WTC11 (cell line): ENCODE results near the gene OVAAL. TPM values are rescaled to one million over a fixed set of nuclear protein-coding genes. Genes with fewer than 3 reads are reported as not detected.

Source experiments
- ATAC-seq: fragments of 200-7000 bp; cut with Tn5 transposase; 2 replicates; pipeline ENCODE4 v1.10.0; 2021; ENCODE audit warnings: mild to moderate bottlenecking, moderate library complexity
- CTCF ChIA-PET: fragments of 300-600 bp; sonication (Branson Sonifier 250); formaldehyde crosslinking; loops from one replicate; lab custom pipeline; 2021; ENCODE audit warnings: antibody characterized with exemption; lab: Charles Lee
- POLR2A ChIA-PET: fragments of 350-600 bp; sonication (Branson Sonifier 250); formaldehyde crosslinking; loops from one replicate; lab custom pipeline; 2021; ENCODE audit warnings: antibody characterized with exemption; lab: Charles Lee
- DNase-seq: peaks from one replicate; pipeline ENCODE4 v3.0.0; 2021; ENCODE audit warnings: low spot score
- H3K27ac Mint-ChIP-seq: 2 replicates; pipeline ENCODE4 v1.8.0; 2021; ENCODE audit warnings: mixed read lengths
- H3K27me3 Mint-ChIP-seq: 2 replicates; pipeline ENCODE4 v1.8.0; 2021; ENCODE audit warnings: low read depth, mild to moderate bottlenecking, moderate library complexity, mixed read lengths
- H3K36me3 Mint-ChIP-seq: 2 replicates; pipeline ENCODE4 v1.8.0; 2021; ENCODE audit warnings: mixed read lengths
- H3K4me1 Mint-ChIP-seq: 2 replicates; pipeline ENCODE4 v1.8.0; 2022; ENCODE audit warnings: mixed read lengths
- H3K4me3 Mint-ChIP-seq: 2 replicates; pipeline ENCODE4 v1.8.0; 2021; ENCODE audit warnings: mild to moderate bottlenecking, moderate library complexity, mixed read lengths
- H3K9me3 Mint-ChIP-seq: 2 replicates; pipeline ENCODE4 v1.8.0; 2021; ENCODE audit warnings: mixed read lengths
- E2F1 ChIP-seq: sonication (generic); formaldehyde crosslinking; IDR thresholded peaks from 2 replicates; pipeline ENCODE4 v1.8.0; 2022; ENCODE audit warnings: mild to moderate bottlenecking, missing genetic modification reagents
- ETV6 ChIP-seq: sonication (generic); formaldehyde crosslinking; IDR thresholded peaks from 2 replicates; pipeline ENCODE4 v1.8.1; 2022; ENCODE audit warnings: mild to moderate bottlenecking, missing genetic modification reagents
- IRF2 ChIP-seq: sonication (generic); formaldehyde crosslinking; IDR thresholded peaks from 2 replicates; pipeline ENCODE4 v1.8.0; 2022; ENCODE audit warnings: low read depth, missing genetic modification reagents, borderline replicate concordance
- OVOL2 ChIP-seq: fragments of 250-450 bp; sonication (Bioruptor Pico); IDR thresholded peaks from 2 replicates; pipeline ENCODE4 v1.9.0; 2021; ENCODE audit warnings: mild to moderate bottlenecking, borderline replicate concordance
- TCF7 ChIP-seq: sonication (generic); formaldehyde crosslinking; IDR thresholded peaks from 2 replicates; pipeline ENCODE4 v1.8.0; 2022; ENCODE audit warnings: mild to moderate bottlenecking, low read depth, missing genetic modification reagents, moderate library complexity
- ZMAT4 ChIP-seq: fragments of 250-450 bp; sonication (Bioruptor Pico); IDR thresholded peaks from 2 replicates; pipeline ENCODE4 v1.9.0; 2021; ENCODE audit warnings: mild to moderate bottlenecking
- ZNF263 ChIP-seq: sonication (generic); formaldehyde crosslinking; IDR thresholded peaks from 2 replicates; pipeline ENCODE4 v1.8.1; 2022; ENCODE audit warnings: low read depth, mild to moderate bottlenecking, moderate library complexity, missing genetic modification reagents
- ZNF396 ChIP-seq: fragments of 250-450 bp; sonication (Bioruptor Pico); IDR thresholded peaks from 2 replicates; pipeline ENCODE4 v1.8.0; 2021; ENCODE audit warnings: mild to moderate bottlenecking, moderate library complexity, borderline replicate concordance
- ZNF416 ChIP-seq: fragments of 250-450 bp; sonication (Bioruptor Pico); IDR thresholded peaks from 2 replicates; pipeline ENCODE4 v1.9.0; 2021; ENCODE audit warnings: mild to moderate bottlenecking, inconsistent platforms
- ZNF423 ChIP-seq: fragments of 250-450 bp; sonication (Bioruptor Pico); IDR thresholded peaks from 2 replicates; pipeline ENCODE4 v2.1.2; 2022; ENCODE audit warnings: mild to moderate bottlenecking, moderate library complexity
- ZNF425 ChIP-seq: fragments of 250-450 bp; sonication (Bioruptor Pico); conservative IDR thresholded peaks from 2 replicates; pipeline ENCODE4 v1.9.0; 2021; ENCODE audit warnings: mild to moderate bottlenecking
- total RNA-seq: library from RNA; stranded (reverse); gene quantifications from 3 replicates; pipeline ENCODE4 v1.2.3, GENCODE V29; 2021
- TF ChIP-seq, protein P1 (sequence below): sonication (generic); formaldehyde crosslinking; IDR thresholded peaks from 2 replicates; pipeline ENCODE4 v1.8.0; 2023; ENCODE audit warnings: mild to moderate bottlenecking, missing genetic modification reagents
- TF ChIP-seq, protein P2 (sequence below): sonication (generic); formaldehyde crosslinking; IDR thresholded peaks from 2 replicates; pipeline ENCODE4 v1.8.1; 2022; ENCODE audit warnings: low read depth, mild to moderate bottlenecking, moderate library complexity, missing genetic modification reagents, borderline replicate concordance

Gene OVAAL
- total RNA-seq, 1 experiment from 2014 or later: not detected

DNA sequence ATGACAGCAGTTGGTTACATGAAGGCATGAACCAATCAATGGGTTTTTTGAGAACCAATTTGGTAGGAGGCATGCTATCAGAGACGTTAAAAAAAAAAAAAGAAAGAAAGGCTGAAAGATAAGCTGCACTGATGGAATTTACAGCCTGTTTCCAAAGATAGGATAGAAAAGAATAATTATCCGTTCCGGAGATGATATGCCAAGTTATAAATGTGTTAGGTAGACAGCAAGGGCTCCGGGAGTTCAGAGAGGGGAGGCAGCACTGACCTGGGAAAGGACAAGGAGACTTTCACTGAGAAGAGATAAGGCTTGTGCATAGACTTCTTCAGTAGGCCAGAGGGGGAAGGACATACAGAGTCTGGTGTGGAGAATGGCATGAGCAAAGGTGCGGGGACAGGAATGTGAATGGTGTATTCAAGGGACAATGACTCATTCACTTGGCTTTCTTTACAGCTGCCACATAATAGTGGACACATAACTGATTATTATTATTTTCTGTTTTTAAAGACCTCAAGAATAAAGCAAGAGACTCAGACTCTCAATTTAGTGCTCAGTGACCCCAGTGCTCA, 31.6 kb upstream of the OVAAL start:
- TF ChIP-seq ZMAT4 (CRISPR knock-in tag) (no peak), ZNF396 (no peak), E2F1 (CRISPR knock-in tag) (no peak)
- no peak for DNase-seq
- Mint-ChIP-seq H3K4me3 (no peak overlapping the region), H3K27ac (no peak overlapping the region), H3K27me3 (no peaks in the 10 kb centered on the region), H3K9me3 (no peaks in the 10 kb centered on the region), H3K36me3 (no peaks in the 10 kb centered on the region), H3K4me1 (peaks cover 34% of the 10 kb centered on the region)
- ChIA-PET CTCF (interaction anchor here (0.6 to 1.5 kb wide), 5 partner anchors 10 to 396 kb away, joined by 3 read pairs; no protein-coding TSS in a partner anchor), POLR2A (no interaction called here)
- no peak for ATAC-seq

- Mint-ChIP-seq H3K27ac (no peak overlapping the region), H3K4me3 (no peak overlapping the region), H3K27me3 (no peaks in the 10 kb centered on the region), H3K4me1 (peaks cover 21% of the 10 kb centered on the region), H3K36me3 (no peaks in the 10 kb centered on the region), H3K9me3 (no peaks in the 10 kb centered on the region)
- ChIA-PET CTCF (interaction anchor here (0.7 to 2.5 kb wide), 3 partner anchors 13 to 334 kb away, joined by 3 to 11 read pairs (median 3); no protein-coding TSS in a partner anchor), POLR2A (interaction anchor here (0.8 kb wide), 1 partner anchor 29 kb away, joined by 4 read pairs; no protein-coding TSS in a partner anchor)
- DNase-seq (no peak), ATAC-seq (no peak)
- TF ChIP-seq, protein P1, sequence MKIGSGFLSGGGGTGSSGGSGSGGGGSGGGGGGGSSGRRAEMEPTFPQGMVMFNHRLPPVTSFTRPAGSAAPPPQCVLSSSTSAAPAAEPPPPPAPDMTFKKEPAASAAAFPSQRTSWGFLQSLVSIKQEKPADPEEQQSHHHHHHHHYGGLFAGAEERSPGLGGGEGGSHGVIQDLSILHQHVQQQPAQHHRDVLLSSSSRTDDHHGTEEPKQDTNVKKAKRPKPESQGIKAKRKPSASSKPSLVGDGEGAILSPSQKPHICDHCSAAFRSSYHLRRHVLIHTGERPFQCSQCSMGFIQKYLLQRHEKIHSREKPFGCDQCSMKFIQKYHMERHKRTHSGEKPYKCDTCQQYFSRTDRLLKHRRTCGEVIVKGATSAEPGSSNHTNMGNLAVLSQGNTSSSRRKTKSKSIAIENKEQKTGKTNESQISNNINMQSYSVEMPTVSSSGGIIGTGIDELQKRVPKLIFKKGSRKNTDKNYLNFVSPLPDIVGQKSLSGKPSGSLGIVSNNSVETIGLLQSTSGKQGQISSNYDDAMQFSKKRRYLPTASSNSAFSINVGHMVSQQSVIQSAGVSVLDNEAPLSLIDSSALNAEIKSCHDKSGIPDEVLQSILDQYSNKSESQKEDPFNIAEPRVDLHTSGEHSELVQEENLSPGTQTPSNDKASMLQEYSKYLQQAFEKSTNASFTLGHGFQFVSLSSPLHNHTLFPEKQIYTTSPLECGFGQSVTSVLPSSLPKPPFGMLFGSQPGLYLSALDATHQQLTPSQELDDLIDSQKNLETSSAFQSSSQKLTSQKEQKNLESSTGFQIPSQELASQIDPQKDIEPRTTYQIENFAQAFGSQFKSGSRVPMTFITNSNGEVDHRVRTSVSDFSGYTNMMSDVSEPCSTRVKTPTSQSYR (CRISPR knock-in tag): no peak
- no peak for TF ChIP-seq ZNF416
Measured at GRCh38 chr1:180528868-180529470, 29.8 kb upstream of the OVAAL start.

- ChIA-PET POLR2A (no interaction called here), CTCF (interaction anchor here (0.6 to 2.5 kb wide), 3 partner anchors 15 to 427 kb away, joined by 4 to 11 read pairs (median 5); no protein-coding TSS in a partner anchor)
- Mint-ChIP-seq H3K9me3 (no peaks in the 10 kb centered on the region), H3K27me3 (no peaks in the 10 kb centered on the region), H3K36me3 (no peaks in the 10 kb centered on the region), H3K4me3 (no peak overlapping the region), H3K27ac (no peak overlapping the region; the same call in 1 of the 2 replicates), H3K4me1 (peaks cover 19% of the 10 kb centered on the region)
- no peak for DNase-seq
- ATAC-seq: peak; percentile 27; the same call in 1 of the 2 replicates
- TF ChIP-seq TCF7 (CRISPR knock-in tag) (no peak), OVOL2 (no peak), ZNF423 (CRISPR knock-in tag) (no peak), ETV6 (CRISPR knock-in tag) (no peak), IRF2 (CRISPR knock-in tag) (no peak), ZNF263 (no peak), ZNF425 (CRISPR knock-in tag) (no peak)
- TF ChIP-seq, protein P1 (CRISPR knock-in tag): no peak
- TF ChIP-seq, protein P2, sequence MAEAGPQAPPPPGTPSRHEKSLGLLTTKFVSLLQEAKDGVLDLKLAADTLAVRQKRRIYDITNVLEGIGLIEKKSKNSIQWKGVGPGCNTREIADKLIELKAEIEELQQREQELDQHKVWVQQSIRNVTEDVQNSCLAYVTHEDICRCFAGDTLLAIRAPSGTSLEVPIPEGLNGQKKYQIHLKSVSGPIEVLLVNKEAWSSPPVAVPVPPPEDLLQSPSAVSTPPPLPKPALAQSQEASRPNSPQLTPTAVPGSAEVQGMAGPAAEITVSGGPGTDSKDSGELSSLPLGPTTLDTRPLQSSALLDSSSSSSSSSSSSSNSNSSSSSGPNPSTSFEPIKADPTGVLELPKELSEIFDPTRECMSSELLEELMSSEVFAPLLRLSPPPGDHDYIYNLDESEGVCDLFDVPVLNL (CRISPR knock-in tag): no peak
- TF ChIP-seq, all 79 proteins: peak for 0
Measured at GRCh38 chr1:180530501-180530900, 28.3 kb upstream of the OVAAL start.
